OCI-LY7 (cell line): ENCODE data around the gene GAK.

ENCODE experiments used
- CTCF ChIP-seq: fragments of 200-600 bp; sonication (generic); conservative IDR thresholded peaks from 2 replicates; pipeline ENCODE4 v1.5.1; 2014; ENCODE audit warnings: mild to moderate bottlenecking, antibody characterized with exemption, low read length, moderate library complexity, mixed read lengths
- EZH2phosphoT487 ChIP-seq: fragments of 200-600 bp; sonication (generic); IDR thresholded peaks from 2 replicates; pipeline ENCODE4 v1.6.1; 2018; ENCODE audit warnings: low read depth, borderline replicate concordance, mild to moderate bottlenecking, mixed run types, antibody characterized with exemption, low read length, moderate library complexity, mixed read lengths

- TF ChIP-seq CTCF (no peak), EZH2phosphoT487 (no peak)
Observed at GRCh38 chr4:827209-828081, 104.7 kb downstream of the GAK start.
